Medulla oblongata (tissue), 1 donor: ENCODE results near the gene UBE2G2.

Source experiments
- DNase-seq: peaks from one replicate; pipeline ENCODE4 v3.0.0-alpha.2; 2015; ENCODE audit errors: extremely low spot score

UBE2G2 gene

DNA sequence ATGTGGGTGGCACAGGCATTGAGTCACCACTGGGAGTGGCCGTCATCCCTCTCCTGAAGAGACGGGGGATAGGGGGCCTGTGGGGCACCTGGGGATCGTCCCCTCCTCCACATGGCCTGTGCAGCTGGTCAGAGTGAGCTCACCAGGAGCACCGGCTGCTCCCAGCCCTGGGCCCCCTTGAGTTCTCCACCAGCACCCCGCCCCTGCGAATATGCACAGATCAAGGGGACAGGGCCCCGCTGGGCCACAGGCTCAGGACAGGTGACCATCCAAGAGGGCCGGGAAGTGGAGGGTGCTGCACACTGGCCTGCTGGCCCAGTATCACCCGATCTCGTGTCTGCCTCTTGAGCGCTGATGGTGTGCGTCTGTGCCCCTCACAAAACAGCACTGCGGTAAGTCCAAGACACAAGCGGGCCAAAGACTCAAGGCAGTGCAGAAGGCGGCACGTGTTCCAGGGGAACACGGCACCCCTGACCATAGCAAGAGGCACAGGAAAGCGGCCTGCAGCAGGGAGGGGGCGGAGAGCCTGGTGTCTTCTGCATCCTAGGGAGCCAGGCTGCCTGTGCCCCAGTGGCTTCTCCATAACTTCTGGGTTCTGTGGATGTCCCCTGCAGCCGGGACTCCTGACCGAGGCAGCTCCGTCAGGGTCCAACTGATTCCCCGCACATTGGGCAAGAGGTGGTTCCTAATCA lies 72.1 kb downstream of the UBE2G2 start:
- DNase-seq = no peak

DNA sequence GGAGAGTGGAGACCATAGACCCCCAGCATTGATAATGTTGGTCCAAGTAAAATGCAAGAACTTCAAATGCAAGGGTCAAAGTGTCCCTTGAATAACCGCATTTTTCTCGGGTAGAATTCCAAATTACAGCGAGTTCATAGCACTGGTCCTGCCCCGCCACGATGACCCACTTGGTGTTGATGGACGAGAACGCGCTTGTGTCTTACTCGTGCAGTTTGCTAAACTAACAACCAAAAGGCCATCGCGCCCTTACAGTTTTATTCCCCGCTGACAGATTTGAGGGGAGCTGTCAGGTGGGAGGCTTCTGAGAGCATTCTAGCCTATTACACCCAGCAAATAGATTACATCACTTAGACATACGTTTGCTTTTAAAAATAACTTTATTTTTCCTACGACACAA lies 72.9 kb downstream of the UBE2G2 start:
- DNase-seq = no peak

DNA sequence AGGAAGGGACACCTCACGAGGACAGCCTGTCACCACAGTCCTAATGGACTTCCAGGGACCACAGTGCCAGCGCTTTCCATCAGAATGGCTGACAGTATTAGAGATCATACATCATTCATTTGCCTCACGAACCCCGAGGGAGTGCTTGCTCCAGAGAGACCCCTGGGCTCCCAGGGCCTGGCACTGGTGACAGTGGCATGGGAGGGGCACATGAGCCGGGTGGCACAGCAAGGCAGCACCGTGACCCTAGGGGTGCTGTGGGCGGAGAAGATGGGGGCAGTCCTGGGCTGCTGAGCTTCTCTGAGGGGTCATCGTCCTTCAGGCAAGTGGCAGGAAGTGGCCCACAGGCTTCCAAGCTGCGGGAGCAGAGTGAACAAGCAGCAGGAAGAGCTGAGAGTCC lies 73.9 kb downstream of the UBE2G2 start:
- no peak for DNase-seq

DNA sequence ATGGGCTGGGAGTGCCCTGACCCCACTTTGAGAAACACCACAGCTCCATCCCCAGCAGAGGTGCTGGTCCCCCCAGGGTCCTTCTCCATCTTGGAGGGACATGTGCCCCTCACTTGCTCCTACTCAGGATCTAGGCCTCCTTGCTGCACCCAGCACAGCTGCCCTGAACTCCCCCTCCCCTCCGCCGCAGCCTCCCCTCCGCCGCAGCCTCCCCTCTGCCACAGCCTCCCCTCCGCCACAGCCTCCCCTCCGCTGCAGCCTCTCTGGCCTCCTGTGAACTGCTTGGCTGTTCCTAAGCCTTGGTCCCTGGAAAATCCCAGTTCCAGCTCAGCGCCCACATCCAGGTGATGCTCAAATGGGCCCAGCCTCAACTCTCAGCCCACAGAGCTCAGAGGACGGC lies 74.3 kb downstream of the UBE2G2 start:
- no peak for DNase-seq

DNA sequence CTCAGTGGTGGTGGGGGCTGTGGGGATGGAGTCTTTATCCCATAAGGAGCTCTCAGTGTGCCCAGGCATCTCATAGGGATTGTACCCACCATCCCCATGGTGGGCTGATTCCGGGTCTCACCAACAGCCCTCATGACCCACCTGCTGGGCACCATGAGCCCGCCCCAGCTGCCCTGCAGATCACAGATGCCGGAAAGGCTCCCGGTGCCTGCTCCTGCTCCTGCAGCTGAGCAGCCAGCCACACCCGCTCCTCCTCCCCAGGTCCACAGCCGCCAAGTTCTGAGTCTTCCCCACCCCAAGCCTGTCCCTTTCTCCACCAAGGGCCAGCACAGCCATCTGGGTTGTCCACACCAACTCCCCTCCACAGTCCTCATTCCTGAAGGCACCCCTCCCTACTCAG lies 74.8 kb downstream of the UBE2G2 start:
- no peak for DNase-seq

DNA sequence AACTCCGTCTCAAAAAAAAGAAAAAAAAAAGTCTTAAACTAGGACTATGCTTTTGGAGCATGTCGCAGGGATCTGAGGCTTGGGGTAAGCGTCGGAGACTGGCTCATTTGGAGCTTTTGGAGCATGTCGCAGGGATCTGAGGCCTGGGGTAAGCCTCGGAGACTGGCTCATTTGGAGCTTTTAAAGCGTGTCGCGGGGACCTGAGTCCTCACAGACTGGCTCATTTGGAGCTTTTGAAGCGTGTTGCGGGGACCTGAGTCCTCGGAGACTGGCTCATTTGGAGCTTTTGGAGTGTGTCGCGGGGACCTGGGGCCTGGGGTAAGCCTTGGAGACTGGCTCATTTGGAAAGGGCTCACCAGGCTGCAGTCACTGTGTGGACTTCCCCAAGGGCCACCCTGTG lies 76.7 kb downstream of the UBE2G2 start:
- no peak for DNase-seq

DNA sequence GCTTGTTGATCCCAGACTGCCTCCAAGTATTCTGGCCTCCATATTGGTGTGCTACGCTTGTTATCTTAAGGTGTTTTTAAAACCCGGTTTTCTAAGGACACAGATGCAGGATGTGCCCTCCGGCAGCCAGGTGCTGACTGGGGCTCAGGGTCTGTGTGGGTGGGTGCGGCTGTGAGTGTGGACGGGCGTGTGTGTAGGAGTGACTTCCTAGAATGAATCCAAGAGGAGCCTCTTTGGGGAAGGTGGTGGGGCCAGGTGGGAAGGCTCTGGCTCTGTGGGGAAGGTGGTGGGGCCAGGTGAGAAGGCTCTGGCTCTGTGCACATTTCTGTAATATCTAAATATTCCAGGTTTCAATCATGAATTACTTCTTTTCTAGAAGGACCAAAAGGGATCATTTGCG lies 77.4 kb downstream of the UBE2G2 start:
- no peak for DNase-seq

DNA sequence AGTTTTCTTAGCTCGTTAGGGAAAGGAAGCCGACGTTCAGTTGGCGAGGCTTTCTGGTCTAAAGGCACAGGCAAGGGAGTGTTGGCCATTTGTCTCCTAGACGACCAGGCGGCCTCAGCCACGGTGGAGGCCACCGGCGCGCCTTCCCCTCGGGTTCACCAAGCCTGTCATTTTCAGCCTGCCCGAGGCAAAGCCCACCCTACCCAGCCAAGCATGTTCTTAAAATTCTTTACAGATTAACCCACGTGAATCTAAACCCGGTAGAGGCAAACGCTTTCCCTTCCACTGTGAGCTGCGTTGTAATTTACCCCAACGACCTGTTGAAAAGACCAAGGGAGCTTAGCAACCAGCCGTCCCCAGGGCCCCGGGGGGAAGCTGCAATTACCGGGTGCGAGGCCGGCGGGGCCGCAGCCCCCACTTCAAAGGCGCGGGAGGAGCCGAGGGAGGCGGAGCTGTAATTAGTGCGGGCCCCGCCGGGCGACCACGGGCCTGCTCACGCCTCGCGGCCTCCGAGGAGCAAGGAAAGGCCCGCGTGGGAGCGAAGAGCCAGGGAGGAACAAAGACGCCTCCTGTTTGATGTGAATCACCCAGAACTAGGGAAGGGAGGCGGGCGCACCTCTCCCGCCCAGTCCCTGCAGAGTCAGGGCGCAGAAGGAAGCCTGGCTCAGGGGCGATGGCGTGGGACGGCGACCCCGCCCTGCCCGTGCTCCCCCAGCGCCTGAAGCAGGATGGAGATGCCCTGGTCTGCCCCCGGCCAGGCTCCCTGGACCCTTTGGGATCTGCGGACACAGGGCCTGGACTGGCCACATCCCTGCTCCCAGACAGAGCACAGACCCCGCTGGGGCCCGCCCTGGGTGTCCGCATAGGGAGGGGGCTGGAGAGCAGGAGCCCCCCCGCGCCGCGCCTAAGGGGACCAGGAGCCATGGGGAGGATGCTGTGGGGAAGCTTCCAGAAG lies 78.2 kb downstream of the UBE2G2 start:
- no peak for DNase-seq

DNA sequence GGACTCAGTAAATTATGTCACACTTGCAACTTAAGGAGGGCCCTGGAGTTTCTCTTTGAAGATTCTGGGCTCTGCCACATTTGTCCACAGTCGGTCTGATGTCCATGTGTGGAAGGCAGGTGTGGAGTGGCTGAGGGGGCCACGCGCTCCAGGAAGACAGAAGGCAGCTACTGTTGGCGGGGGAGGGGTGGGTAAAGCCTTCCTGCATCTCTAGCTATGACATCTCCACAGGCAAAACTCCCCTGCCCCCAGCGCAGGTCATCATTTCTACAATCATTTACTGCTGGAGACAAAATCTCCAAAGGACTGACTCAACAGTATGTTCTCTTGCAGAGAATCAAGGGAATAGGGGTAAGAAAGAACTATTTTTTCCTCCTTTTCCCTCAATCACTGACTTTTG lies 78.9 kb downstream of the UBE2G2 start:
- no peak for DNase-seq

DNA sequence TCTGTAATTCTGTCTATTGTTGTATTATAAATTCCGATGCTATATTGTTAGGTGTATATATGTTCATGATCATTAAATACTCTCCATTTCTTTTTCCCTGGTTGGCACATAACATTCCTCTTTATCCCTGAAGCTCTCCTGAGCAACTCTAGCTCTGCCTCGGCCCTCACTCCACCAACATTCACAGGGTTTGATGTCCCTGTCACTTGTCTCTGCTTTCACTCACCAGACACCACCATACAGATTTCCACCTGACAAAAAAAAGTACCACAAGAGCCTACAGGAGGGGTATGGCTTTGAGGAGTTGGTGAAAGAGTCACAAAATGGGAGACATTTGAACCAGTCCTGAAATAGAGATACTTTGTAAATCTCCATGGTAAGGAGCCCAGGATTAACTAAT lies 81.5 kb downstream of the UBE2G2 start:
- no peak for DNase-seq
